WTC11 (cell line): ENCODE data around the gene TAF13.

Source experiments
- CBFB ChIP-seq: sonication (generic); formaldehyde crosslinking; IDR thresholded peaks from 2 replicates; pipeline ENCODE4 v1.8.1; 2022; ENCODE audit warnings: mild to moderate bottlenecking, low read depth, missing genetic modification reagents
- CREB1 ChIP-seq: sonication (generic); formaldehyde crosslinking; IDR thresholded peaks from 2 replicates; pipeline ENCODE4 v1.8.0; 2023; ENCODE audit warnings: mild to moderate bottlenecking, missing genetic modification reagents
- FOXJ3 ChIP-seq: sonication (generic); formaldehyde crosslinking; IDR thresholded peaks from 2 replicates; pipeline ENCODE4 v1.9.0; 2021; ENCODE audit warnings: missing genetic modification reagents, mild to moderate bottlenecking, borderline replicate concordance
- GABPB1 ChIP-seq: sonication (generic); formaldehyde crosslinking; IDR thresholded peaks from 2 replicates; pipeline ENCODE4 v1.8.1; 2023; ENCODE audit warnings: mild to moderate bottlenecking, missing genetic modification reagents
- JUN ChIP-seq: sonication (generic); formaldehyde crosslinking; IDR thresholded peaks from 2 replicates; pipeline ENCODE4 v1.8.0; 2023; ENCODE audit warnings: mild to moderate bottlenecking, missing genetic modification reagents
- KAT7 ChIP-seq: sonication (generic); formaldehyde crosslinking; IDR thresholded peaks from 2 replicates; pipeline ENCODE4 v1.8.1; 2023; ENCODE audit warnings: missing genetic modification reagents, mild to moderate bottlenecking, borderline replicate concordance
- NR2C2 ChIP-seq: sonication (generic); formaldehyde crosslinking; IDR thresholded peaks from 2 replicates; pipeline ENCODE4 v1.8.0; 2022; ENCODE audit warnings: mild to moderate bottlenecking, missing genetic modification reagents
- PRRX2 ChIP-seq: fragments of 250-450 bp; sonication (Bioruptor Pico); IDR thresholded peaks from 2 replicates; pipeline ENCODE4 v1.8.0; 2021; ENCODE audit warnings: mild to moderate bottlenecking
- ZNF671 ChIP-seq: fragments of 250-450 bp; sonication (Bioruptor Pico); IDR thresholded peaks from 2 replicates; pipeline ENCODE4 v1.8.0; 2021; ENCODE audit warnings: mild to moderate bottlenecking
- TF ChIP-seq, protein P1 (sequence below): sonication (generic); formaldehyde crosslinking; IDR thresholded peaks from 2 replicates; pipeline ENCODE4 v1.8.0; 2022; ENCODE audit warnings: mild to moderate bottlenecking, missing genetic modification reagents
- TF ChIP-seq, protein P2 (sequence below): fragments of 200-600 bp; IDR thresholded peaks from 2 replicates; pipeline ENCODE4 v1.8.0; 2022; ENCODE audit warnings: antibody characterized with exemption
- TF ChIP-seq, protein P3 (sequence below): sonication (generic); formaldehyde crosslinking; IDR thresholded peaks from 2 replicates; pipeline ENCODE4 v1.8.1; 2023; ENCODE audit warnings: mild to moderate bottlenecking, missing genetic modification reagents, moderate library complexity
- TF ChIP-seq, protein P4 (sequence below): sonication (generic); formaldehyde crosslinking; IDR thresholded peaks from 2 replicates; pipeline ENCODE4 v1.8.1; 2022; ENCODE audit warnings: low read depth, missing genetic modification reagents, borderline replicate concordance

DNA sequence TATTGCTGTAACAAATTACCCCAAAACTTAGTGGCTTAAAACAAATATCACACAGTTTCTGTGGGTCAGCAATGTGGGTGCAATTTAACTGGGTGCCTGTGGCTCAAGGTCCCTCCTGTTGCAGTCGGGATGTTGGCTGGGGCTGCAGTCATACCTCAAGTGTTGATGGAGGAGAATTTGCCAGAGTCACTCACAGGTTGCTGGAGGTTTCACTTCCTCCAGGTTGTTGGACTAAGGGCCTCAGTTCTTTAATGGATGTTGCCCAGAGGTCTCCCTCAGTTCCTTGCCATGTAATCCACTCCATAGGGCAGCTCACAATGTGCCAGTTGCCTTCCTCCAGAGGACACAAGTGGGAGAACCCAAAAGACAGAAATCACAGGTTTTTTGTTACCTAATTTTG, 2.5 kb upstream of the TAF13 start:
- TF ChIP-seq FOXJ3 (CRISPR knock-in tag) (no peak), GABPB1 (CRISPR knock-in tag) (no peak), CBFB (CRISPR knock-in tag) (no peak), ZNF671 (CRISPR knock-in tag) (no peak), KAT7 (CRISPR knock-in tag) (no peak), NR2C2 (CRISPR knock-in tag) (no peak), CREB1 (CRISPR knock-in tag) (no peak), PRRX2 (CRISPR knock-in tag) (no peak), JUN (CRISPR knock-in tag) (no peak)
- TF ChIP-seq, protein P1, sequence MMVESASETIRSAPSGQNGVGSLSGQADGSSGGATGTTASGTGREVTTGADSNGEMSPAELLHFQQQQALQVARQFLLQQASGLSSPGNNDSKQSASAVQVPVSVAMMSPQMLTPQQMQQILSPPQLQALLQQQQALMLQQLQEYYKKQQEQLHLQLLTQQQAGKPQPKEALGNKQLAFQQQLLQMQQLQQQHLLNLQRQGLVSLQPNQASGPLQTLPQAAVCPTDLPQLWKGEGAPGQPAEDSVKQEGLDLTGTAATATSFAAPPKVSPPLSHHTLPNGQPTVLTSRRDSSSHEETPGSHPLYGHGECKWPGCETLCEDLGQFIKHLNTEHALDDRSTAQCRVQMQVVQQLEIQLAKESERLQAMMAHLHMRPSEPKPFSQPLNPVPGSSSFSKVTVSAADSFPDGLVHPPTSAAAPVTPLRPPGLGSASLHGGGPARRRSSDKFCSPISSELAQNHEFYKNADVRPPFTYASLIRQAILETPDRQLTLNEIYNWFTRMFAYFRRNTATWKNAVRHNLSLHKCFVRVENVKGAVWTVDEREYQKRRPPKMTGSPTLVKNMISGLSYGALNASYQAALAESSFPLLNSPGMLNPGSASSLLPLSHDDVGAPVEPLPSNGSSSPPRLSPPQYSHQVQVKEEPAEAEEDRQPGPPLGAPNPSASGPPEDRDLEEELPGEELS (CRISPR knock-in tag) = no peak
- TF ChIP-seq, protein P2, sequence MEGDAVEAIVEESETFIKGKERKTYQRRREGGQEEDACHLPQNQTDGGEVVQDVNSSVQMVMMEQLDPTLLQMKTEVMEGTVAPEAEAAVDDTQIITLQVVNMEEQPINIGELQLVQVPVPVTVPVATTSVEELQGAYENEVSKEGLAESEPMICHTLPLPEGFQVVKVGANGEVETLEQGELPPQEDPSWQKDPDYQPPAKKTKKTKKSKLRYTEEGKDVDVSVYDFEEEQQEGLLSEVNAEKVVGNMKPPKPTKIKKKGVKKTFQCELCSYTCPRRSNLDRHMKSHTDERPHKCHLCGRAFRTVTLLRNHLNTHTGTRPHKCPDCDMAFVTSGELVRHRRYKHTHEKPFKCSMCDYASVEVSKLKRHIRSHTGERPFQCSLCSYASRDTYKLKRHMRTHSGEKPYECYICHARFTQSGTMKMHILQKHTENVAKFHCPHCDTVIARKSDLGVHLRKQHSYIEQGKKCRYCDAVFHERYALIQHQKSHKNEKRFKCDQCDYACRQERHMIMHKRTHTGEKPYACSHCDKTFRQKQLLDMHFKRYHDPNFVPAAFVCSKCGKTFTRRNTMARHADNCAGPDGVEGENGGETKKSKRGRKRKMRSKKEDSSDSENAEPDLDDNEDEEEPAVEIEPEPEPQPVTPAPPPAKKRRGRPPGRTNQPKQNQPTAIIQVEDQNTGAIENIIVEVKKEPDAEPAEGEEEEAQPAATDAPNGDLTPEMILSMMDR = no peak
- TF ChIP-seq, protein P3, sequence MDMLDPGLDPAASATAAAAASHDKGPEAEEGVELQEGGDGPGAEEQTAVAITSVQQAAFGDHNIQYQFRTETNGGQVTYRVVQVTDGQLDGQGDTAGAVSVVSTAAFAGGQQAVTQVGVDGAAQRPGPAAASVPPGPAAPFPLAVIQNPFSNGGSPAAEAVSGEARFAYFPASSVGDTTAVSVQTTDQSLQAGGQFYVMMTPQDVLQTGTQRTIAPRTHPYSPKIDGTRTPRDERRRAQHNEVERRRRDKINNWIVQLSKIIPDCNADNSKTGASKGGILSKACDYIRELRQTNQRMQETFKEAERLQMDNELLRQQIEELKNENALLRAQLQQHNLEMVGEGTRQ (CRISPR knock-in tag) = no peak
- TF ChIP-seq, protein P4, sequence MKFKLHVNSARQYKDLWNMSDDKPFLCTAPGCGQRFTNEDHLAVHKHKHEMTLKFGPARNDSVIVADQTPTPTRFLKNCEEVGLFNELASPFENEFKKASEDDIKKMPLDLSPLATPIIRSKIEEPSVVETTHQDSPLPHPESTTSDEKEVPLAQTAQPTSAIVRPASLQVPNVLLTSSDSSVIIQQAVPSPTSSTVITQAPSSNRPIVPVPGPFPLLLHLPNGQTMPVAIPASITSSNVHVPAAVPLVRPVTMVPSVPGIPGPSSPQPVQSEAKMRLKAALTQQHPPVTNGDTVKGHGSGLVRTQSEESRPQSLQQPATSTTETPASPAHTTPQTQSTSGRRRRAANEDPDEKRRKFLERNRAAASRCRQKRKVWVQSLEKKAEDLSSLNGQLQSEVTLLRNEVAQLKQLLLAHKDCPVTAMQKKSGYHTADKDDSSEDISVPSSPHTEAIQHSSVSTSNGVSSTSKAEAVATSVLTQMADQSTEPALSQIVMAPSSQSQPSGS (CRISPR knock-in tag) = no peak
